Smooth muscle cell (in vitro differentiated cells): Measurements from ENCODE around the gene TAGLN. TPM values are rescaled to one million over a fixed set of nuclear protein-coding genes. Genes with fewer than 3 reads are reported as not detected.

Experiments used
- DNase-seq: peaks from one replicate; lab custom pipeline; 2025; ENCODE audit not compliant: unreplicated experiment; lab: John Stamatoyannopoulos, UW
- H2AFZ ChIP-seq: fragments of 200-600 bp; sonication (generic); 2 replicates; pipeline ENCODE4 v1.6.0; 2016; ENCODE audit warnings: antibody characterized with exemption, low read depth, mild to moderate bottlenecking
- H3F3A ChIP-seq: fragments of 200-600 bp; sonication (generic); 2 replicates; pipeline ENCODE4 v1.6.0; 2017; ENCODE audit warnings: antibody characterized with exemption, low read depth
- H3K27ac ChIP-seq: fragments of 200-600 bp; sonication (generic); 2 replicates; pipeline ENCODE4 v1.5.1; 2016; ENCODE audit warnings: low read depth, mild to moderate bottlenecking
- H3K27me3 ChIP-seq: fragments of 200-600 bp; sonication (generic); 2 replicates; pipeline ENCODE4 v1.6.1; 2016; ENCODE audit warnings: low read depth, mild to moderate bottlenecking
- H3K36me3 ChIP-seq: fragments of 200-600 bp; sonication (generic); 2 replicates; pipeline ENCODE4 v1.5.1; 2016; ENCODE audit warnings: low read depth
- H3K4me1 ChIP-seq: fragments of 200-600 bp; sonication (generic); 2 replicates; pipeline ENCODE4 v1.5.1; 2016; ENCODE audit warnings: low read depth
- H3K4me2 ChIP-seq: fragments of 200-600 bp; sonication (generic); 2 replicates; pipeline ENCODE4 v1.6.0; 2016; ENCODE audit warnings: mild to moderate bottlenecking
- H3K4me3 ChIP-seq: fragments of 200-600 bp; sonication (generic); 2 replicates; pipeline ENCODE4 v1.5.1; 2016; ENCODE audit warnings: mild to moderate bottlenecking
- H3K79me2 ChIP-seq: fragments of 200-600 bp; sonication (generic); 2 replicates; pipeline ENCODE4 v1.6.0; 2016; ENCODE audit warnings: low read depth, mild to moderate bottlenecking
- H3K9ac ChIP-seq: fragments of 200-600 bp; sonication (generic); 2 replicates; pipeline ENCODE4 v1.6.0; 2016; ENCODE audit warnings: low read depth
- H3K9me3 ChIP-seq: fragments of 200-600 bp; sonication (generic); replicated peaks from 2 replicates; pipeline ENCODE4 v1.5.1; 2016; ENCODE audit warnings: low read depth
- H4K20me1 ChIP-seq: fragments of 200-600 bp; sonication (generic); 2 replicates; pipeline ENCODE4 v1.6.0; 2016; ENCODE audit warnings: low read depth
- CTCF ChIP-seq: fragments of 200-600 bp; sonication (generic); IDR thresholded peaks from 2 replicates; pipeline ENCODE4 v1.5.1; 2017; ENCODE audit warnings: borderline replicate concordance, mild to moderate bottlenecking, antibody characterized with exemption; ENCODE audit not compliant: insufficient read depth, poor library complexity, severe bottlenecking
- WGBS: methylation state at CpG from one replicate; pipeline ENCODE4 v1.1.7; 2016; ENCODE audit warnings: low lambda C conversion rate; 5-methylcytosine and 5-hydroxymethylcytosine counted together
- polyA plus RNA-seq: library from polyadenylated mRNA; unstranded; fragments of >200 nt; fragmentation: Nextera tagmentation; extraction: Ambion mirVana; gene quantifications from 2 replicates; pipeline ENCODE4 v1.2.1, GENCODE V29; 2016
- total RNA-seq: library from RNA; depleted of rRNA; stranded (reverse); fragments of >200 nt; gene quantifications from 2 replicates; pipeline ENCODE4 v1.2.3, GENCODE V29; 2014

The TAGLN gene
- total and polyA plus RNA-seq, 2 experiments from 2014 or later = 1,972 to 2,250 TPM

- Histone ChIP-seq H3K4me3 (no peak overlapping the region), H3K27me3 (no peaks in the 10 kb centered on the region), H3K27ac (no peak overlapping the region), H3K79me2 (no peaks in the 10 kb centered on the region), H3F3A (peaks cover 10% of the 10 kb centered on the region), H3K36me3 (no peaks in the 10 kb centered on the region), H2AFZ (no peak overlapping the region), H4K20me1 (no peaks in the 10 kb centered on the region), H3K4me2 (no peak overlapping the region), H3K9ac (no peak overlapping the region), H3K4me1 (no peaks in the 10 kb centered on the region), H3K9me3 (no peaks in the 10 kb centered on the region)
- TF ChIP-seq CTCF = no peak
- WGBS = 100% methylated on average over 8 of the region's 8 CpGs
- DNase-seq = no peak
These were observed 20.3 kb downstream of the TAGLN start for GRCh38 chr11:117219455-117219854.

DNA sequence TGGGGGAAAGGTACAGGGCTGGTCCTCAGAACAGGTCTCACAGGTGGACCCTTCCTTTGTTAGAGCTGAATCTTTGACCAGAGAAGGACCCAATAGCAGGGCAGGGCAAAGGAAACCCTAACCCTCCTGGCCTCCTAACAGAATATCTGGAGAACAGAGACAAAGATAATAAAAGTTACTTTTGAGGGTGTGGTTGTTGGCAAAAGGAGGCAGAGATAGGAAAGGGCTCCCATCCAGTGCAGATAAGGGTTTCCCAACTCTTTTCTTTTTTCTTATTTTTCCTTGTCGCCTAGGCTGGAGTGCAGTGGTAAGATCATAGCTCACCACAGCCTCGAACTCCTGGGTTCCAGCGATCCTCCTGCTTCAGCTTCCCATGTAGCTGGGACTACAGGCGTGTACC, 20.8 kb downstream of the TAGLN start:
- TF ChIP-seq CTCF = no peak
- Histone ChIP-seq H3K27ac (no peak overlapping the region), H3K4me1 (no peaks in the 10 kb centered on the region), H3K36me3 (no peaks in the 10 kb centered on the region), H4K20me1 (no peaks in the 10 kb centered on the region), H2AFZ (no peak overlapping the region), H3K4me2 (no peak overlapping the region), H3K9me3 (no peaks in the 10 kb centered on the region), H3F3A (peaks cover 10% of the 10 kb centered on the region), H3K79me2 (no peaks in the 10 kb centered on the region), H3K4me3 (no peak overlapping the region), H3K9ac (no peak overlapping the region), H3K27me3 (no peaks in the 10 kb centered on the region)
- DNase-seq = no peak
- WGBS = 95% methylated on average over 4 of the region's 4 CpGs

DNA sequence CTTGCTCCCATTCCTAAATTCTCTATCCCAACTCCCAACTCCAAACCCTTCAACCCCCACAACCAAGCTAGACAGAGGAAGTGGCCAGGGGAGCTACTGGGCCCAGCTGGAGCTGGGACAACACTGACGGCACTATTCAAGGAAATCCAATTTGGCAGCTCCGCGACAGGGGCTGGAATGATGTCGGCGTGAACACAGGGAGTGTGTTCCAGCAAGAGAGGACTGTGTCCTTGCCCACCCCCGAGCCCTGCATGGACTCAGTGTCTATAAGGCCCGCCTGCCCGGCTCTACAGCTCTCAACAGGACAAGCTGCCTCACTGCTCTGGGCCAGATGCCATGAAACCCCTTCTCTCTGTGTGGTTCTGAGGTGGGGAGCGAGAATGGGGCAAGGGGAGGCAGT, 21.4 kb downstream of the TAGLN start:
- no peaks in the 10 kb centered on the region for H3K27me3 ChIP-seq
- no peak overlapping the region for H3K4me3 ChIP-seq
- no peak for TF ChIP-seq CTCF
- WGBS = 95% methylated on average over 9 of the region's 9 CpGs
- H3K36me3 ChIP-seq = no peaks in the 10 kb centered on the region
- no peaks in the 10 kb centered on the region for H3K9me3 ChIP-seq
- H3K27ac ChIP-seq = no peak overlapping the region
- no peak overlapping the region for H2AFZ ChIP-seq
- H3K4me1 ChIP-seq = no peaks in the 10 kb centered on the region
- H3K4me2 ChIP-seq = no peak overlapping the region
- peaks cover 10% of the 10 kb centered on the region for H3F3A ChIP-seq
- no peak for DNase-seq
- no peaks in the 10 kb centered on the region for H3K79me2 ChIP-seq
- no peak overlapping the region for H3K9ac ChIP-seq
- H4K20me1 ChIP-seq = no peaks in the 10 kb centered on the region

DNA sequence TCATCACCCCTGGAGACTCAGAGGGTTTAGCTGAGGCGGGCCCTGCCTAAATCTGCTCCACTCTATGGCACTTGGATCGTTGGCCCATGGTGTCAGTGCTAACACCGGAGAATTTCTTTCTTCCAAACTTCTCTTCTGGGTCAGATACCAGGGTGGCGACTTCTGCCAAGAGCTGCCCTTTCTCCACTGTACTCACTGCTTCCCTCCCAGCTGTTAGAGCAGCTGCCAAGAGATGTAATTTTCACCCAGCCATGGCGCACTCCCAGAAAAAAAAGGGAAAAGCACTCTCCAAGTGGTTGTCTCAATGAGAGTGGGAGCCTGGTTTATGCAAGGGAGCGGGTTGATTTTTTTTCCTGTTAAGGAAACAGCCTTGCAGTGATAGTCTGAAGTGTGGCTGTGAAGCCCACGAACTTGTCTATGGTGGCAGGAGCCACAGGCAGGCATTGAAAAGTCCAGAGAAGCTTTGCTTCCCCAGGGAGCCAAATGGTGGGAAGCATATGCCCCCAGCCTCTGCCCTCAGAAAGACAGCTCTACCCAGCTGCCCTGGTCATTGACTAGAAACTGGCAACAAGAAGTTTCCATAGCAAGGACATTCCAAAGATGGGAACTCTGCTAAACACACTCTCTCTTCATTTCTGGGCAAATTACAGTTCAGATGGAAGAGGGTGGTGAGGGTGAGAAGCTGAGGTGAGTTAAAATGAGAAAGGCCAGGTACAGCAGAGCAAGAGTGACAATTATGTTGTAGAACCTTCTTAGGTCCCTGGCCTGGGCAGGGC, 22.0 kb downstream of the TAGLN start:
- no peak overlapping the region for H3K4me2 ChIP-seq
- WGBS = 85% methylated on average over 7 of the region's 7 CpGs

More for the DNA sequence above, 22.0 kb downstream of the TAGLN start:
- Histone ChIP-seq H3K4me1 (no peaks in the 10 kb centered on the region), H3K4me3 (no peak overlapping the region), H3K27me3 (no peaks in the 10 kb centered on the region), H3F3A (peaks cover 10% of the 10 kb centered on the region), H3K79me2 (no peaks in the 10 kb centered on the region), H2AFZ (no peak overlapping the region), H3K9ac (no peak overlapping the region), H3K36me3 (no peaks in the 10 kb centered on the region), H3K9me3 (no peaks in the 10 kb centered on the region), H4K20me1 (no peaks in the 10 kb centered on the region), H3K27ac (no peak overlapping the region)
- no peak for DNase-seq
- no peak for TF ChIP-seq CTCF
